GM18951 (cell line): ENCODE measurements around the gene SLX9.

Source experiments
- POLR2A ChIP-seq: IDR thresholded peaks from 4 replicates; pipeline ENCODE4 v1.6.1; 2011; ENCODE audit warnings: mild to moderate bottlenecking; ENCODE audit not compliant: insufficient read length, insufficient read depth; ENCODE audit errors: extremely low read depth
- in situ Hi-C: fragments of 300-500 bp; cut with MboI; formaldehyde crosslinking; loops from one replicate; pipeline ENCODE4 v1.12.0; 2022; ENCODE audit warnings: low sequenced_read_pairs, mixed read lengths, inconsistent platforms; ENCODE audit not compliant: unreplicated experiment

SLX9 gene

DNA sequence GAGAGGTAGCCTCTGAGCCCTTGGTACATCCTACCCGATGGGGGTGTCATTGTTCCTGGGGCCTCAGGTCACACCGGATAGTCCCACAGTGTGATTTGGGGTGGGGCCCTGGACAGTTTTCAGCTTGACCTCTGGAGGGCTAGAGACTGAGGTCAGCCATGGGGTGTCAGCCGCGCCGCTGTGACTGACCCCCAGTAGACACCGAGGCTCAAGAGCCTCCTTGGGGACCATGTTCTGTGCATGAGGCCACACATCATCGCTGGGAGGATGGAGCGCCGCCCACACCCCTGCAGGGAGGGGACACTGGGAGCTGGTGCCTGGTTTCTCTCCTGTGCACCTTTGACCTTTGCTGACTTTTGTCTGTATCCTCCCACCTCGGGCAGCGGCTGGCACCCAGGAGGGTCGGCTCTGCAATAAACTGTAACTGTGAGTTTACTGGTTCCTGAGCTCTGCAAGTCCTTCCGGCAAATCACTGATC lies 41.8 kb upstream of the SLX9 start:
- no peak for TF ChIP-seq POLR2A
- in situ Hi-C loops = no loop called here

DNA sequence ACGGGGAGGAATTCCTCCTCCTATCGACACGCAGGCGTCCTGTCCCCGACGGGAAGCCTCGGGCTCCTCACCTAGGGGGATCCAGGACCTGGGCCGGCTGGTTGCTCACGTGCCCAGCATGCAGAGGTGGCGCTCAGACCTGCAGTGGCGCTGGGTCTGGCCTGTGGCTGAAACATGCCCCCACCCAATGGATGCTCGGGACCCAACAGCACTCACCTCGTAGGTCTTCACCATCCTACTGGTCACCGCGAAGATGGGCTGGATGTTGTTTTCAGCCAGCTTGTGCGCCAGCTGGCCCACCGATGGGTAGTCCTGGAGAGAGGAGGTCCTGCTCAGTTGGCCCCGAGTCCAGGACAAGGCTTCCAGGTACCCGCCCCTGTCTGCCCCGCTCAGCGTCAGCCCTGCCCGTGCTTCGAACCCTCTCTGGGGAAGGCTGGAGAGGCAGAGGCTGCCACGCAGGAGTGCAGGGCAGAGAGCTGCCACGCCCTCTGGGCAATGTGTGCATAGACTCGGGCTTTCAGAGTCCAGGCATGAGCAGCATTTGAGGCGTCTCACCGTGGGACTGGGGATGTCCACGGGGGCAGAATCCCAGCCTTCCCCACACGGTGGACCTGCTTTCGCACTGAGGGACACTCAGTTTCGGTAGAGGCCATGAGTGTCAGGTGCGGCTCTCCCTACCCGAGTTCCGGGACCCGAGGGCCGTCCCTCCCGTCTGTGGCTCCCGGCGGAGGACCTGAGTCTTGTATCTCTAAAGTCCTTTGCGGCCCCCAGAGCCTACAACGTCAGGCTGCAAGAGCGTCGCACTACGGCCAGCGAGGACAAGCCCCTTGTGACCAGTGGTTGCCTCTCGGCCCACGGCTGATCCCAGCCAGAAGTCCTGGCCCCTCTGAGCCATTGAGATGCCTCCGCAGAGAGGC lies 40.7 kb upstream of the SLX9 start:
- in situ Hi-C loops = no loop called here
- TF ChIP-seq POLR2A = no peak

DNA sequence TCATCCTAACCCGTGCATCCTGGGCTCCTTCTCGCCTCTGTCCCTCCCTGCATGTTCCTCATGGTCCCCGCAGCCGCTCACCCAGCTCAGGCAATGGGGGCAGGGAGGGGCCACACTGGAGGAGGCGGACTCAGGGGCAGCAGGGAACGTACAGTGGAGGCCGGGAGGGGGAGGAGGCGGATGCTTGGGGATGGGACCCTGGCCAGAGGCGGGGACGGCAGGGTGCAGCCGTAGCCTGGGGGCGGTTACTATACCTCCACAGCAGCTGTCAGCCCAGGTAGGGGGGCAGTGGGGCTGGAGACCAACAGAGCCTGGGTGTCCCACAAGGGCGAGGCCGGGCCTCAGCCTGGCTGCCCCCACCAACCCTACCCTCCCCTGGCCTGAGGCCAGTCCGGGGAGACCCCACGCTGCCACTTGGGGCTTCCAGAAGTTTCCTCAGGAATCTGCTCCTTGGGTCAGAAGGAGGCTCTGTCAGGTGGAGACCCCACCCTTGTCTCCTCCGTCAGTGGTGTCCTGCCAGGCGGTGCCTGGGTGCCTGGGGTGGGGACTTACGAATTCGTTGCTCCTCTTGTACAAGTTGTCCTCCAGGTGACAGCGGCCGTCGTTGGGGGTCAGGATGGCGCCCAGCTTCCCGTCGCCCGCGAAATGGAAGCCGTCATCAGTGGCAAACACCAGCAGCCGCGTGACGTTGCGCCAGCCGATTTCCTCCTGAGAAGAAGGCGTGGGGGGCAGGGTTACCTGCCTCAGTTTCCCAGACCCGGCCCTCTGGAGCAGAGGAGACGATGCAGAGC lies 39.9 kb upstream of the SLX9 start:
- in situ Hi-C loops = no loop called here
- no peak for TF ChIP-seq POLR2A

DNA sequence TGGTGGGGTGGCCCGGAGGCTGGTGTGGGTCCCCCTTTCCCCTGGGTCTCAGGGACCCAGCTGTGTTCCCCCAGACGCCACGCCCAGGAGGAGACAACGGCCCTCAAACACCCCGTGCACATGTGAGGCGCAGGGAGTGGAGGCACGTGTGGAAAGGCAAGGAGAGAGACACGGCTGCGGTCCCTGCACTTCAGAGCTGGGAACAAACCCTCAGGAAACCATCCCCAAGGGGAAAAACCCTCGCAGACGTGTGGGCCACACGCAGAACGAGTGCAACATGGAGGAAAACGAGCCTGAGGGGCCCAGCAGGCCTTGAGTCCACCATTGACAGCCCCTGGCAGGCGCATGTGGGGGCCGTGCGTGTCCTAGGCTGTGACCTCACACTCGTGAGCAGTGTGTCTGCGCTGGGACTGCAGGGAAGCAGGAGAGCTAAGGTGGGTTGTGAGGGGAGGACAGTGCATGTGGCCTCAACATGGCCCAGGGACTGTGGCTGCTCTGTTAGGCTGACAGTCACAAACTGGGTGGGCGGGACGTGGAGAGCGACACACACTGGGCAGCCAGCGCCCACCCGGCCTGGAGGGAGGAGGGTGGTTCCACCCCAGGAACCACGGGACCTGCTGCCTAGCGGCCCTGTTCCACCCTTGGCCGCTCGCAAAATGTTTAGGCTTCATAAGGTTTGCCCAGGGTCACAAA lies 39.1 kb upstream of the SLX9 start:
- in situ Hi-C loops = no loop called here
- TF ChIP-seq POLR2A = no peak

DNA sequence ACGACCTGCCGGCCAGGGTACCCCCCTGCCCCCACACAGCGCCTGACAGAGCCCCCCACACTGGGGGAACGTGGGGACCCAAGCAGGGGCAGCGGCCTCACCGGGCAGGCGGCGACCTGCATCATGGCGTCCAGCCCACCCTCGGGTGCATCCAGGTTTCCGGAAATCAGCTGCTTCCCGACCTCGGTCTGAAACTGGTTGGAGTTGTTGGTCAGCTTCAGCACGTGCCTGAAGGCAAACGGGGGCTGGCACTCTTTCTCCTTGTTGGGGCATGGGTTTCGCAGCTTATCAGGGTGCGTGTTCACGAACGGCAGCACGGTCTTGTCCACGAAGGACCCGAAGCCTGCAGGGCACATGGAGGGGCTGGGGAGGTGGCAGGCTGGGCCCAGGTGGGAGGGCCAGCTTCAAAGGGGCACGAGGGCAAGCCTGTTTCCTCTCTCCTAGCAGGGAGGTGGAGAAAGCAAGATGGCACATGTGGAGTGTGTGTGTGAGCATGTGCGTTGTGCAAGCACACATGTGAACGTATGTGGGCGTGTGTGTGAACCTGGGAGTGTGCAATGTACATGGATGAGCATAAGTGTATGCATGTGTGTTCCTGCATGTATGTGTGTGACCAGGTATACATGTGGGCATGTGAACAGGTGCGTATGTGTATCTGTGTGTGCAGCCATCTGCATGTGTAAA lies 38.3 kb upstream of the SLX9 start:
- in situ Hi-C loops = no loop called here
- no peak for TF ChIP-seq POLR2A

DNA sequence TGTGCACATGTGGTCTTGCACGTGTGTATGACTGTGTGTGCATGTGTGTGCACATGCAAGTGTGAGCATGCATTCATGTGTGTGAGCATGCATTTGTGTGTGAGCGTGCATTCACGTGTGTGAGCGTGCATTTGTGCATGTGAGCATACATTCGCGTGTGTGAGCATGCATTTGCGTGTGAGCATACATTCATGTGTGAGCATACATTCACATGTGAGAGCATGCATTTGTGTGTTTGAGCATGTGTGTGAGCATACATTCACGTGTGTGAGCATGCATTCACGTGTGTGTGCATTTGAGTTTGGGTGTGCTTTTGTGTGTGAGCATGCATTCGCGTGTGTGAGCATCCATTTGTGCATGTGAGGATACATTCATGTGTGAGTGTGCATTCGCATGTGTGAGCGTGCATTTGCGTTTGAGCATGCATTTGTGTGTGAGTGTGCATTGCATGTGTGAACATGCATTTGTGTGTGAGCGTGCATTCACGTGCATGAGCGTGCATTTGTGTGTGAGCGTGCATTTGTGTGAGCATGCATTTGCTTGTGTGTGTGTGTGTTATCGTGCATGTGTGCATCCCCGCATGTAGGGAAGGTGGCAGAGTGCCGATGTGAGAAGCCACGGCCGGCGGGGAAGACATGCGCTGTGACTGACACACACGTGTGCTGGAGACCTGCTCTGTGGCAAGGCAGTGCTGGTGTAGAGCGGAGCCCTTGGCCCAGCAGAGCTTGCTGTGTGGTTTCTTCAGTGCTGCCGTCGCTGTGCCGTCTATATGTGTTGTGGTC lies 37.4 kb upstream of the SLX9 start:
- in situ Hi-C loops = no loop called here
- TF ChIP-seq POLR2A = no peak

DNA sequence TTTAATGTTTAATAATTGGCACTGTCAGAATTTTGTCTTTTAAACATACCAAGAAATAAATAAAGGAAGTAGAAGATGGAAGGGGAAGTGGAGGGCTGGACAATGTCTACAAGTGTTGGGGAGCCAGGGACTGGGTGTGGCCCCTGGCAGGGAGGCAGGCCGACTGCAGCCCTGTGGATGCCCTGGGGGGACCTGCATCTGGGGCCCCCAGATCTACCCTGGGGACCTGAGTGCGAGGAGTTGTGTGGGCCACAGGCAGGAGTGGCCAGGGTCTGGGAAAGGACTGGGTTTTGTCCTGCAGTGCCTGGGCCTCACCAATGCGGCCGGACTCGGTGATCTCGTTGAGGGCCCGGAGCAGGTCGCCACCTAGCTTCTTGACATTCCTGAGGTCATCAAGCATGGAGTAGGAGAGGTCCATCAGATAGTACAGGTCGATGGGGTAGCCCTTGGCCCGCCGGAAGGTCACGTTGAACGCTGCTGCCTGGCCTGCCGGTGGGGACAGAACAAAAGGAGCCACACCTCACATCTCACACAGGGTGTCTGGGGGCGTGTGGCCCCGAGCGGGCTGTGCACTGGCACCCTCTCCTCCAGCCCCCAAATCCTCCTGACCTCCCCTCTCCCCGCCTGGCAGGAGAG lies 36.7 kb upstream of the SLX9 start:
- in situ Hi-C loops = no loop called here
- no peak for TF ChIP-seq POLR2A

DNA sequence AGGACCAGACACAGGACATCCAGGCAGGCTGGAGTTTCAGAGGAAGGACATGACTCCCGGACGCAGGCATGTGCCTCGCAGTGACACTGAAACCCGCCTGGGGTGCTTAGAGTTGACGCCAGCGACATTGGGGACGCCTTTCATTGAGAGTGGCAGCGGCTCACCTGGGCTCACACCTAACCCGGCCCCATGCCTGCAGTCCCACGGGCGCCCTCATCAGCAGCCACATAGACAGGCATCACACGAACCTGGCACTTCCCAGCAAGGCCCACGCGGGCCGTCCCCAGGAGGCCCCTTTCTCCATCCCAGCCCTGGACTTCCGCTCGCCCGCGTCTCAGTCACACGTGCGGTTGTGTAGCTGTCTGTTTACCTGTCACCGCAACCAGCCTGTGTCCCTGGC lies 36.1 kb upstream of the SLX9 start:
- in situ Hi-C loops = no loop called here
- TF ChIP-seq POLR2A = no peak

DNA sequence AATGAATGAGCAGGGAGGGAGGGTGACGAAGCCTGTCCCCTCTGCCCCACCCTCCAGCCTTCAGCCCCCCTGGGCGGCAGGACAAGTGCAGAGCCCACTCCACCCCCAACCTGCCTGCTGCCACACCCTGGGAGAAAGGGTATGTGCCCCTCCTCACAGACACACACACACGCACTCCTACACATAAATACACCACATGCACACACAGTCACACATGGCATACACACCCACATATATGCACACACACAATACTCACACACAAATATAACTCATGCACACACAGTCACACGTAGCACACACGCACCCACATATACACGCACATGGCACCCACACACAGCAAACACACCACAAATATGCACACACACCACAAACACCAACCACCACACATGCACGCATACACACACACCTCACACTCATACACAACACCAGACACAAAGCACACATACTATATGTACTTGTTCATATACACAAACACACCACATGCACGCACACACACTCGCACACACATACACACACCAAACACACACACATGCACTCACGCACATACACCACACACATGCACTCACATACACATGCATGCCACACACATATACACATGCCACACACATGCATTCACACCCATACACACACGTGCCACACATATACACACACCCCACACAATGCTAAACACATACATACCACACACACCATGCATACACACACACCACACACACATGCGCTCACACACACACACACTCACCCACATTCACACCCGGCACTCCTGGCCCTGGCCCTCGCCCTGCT lies 35.5 kb upstream of the SLX9 start:
- no peak for TF ChIP-seq POLR2A

DNA sequence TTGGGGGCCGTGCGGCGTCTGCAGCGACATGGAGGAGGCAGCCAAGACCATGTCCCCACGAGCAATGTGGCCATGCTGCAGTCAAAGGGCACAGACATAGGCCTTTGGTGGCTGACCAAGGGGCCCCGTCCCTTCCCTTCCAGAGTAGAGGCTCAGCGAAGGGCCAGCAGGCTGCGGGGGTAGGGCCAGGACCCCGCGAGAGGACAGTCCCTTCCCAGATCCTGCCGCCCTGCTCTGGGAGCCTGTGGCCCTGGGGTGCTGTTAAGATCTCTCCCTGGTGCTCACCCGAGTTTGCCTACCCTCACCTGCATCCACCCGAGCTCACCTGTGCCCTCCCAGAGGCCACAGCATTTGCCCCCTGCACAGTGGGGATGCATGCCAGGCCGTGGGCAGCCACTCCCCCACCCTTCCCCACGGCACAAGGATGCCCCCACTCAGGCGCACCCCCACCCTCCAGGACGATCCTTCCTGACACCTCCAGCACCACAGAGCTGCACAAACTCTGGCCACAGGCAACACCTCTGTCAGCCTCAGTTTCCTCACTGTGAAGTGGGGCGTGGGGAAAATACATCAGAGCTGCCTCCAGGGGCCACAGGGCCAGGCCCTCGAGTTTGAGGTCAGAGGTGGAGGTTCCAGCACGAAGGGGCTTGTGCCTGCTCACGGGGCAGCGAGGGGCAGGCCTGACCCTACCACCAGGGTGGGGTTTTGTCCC lies 34.7 kb upstream of the SLX9 start:
- no peak for TF ChIP-seq POLR2A
- in situ Hi-C loops = no loop called here

More for the DNA sequence above, 35.5 kb upstream of the SLX9 start:
- in situ Hi-C loops = no loop called here
